Epithelial cell of proximal tubule (primary cell): Measurements from ENCODE around the gene PLXDC1. TPM values are rescaled to one million over a fixed set of nuclear protein-coding genes. Genes with fewer than 3 reads are reported as not detected.

Source experiments
- DNase-seq: peaks from one replicate; pipeline ENCODE4 v3.0.0-alpha.2; 2011; ENCODE audit warnings: low read depth
- H3K4me3 ChIP-seq: 2 replicates; pipeline ENCODE4 v1.5.1; 2011; ENCODE audit warnings: low read depth, mild to moderate bottlenecking, low read length
- CTCF ChIP-seq: conservative IDR thresholded peaks from 2 replicates; pipeline ENCODE4 v1.5.1; 2012; ENCODE audit warnings: low read depth, mild to moderate bottlenecking, low read length
- total RNA-seq: library from RNA; depleted of rRNA; stranded (reverse); fragments of >200 nt; gene quantifications from 2 replicates; pipeline ENCODE4 v1.2.3, GENCODE V29; 2015

The PLXDC1 gene
- total RNA-seq, 1 donor from 2014 or later = not detected

DNA sequence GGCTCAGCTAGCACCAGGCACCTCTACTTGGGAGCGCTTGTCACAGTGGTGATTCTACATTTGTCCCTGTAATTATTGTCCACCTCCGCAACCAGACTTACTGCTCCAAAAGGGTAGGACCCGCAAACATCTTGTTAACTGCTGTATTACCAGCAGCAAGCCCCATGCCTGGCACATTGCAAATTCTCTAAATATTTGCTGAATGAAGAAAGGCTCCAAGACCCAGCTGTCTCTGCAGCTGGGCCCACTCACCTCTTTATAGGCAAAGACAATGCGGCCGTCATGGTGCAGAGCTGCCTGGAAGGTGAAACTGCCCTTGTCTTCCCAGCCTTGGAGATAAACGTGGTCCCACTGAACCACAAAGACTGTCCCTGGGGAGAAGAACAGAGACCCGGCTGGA lies 44.3 kb downstream of the PLXDC1 start:
- DNase-seq = no peak
- no peak overlapping the region for H3K4me3 ChIP-seq
- TF ChIP-seq CTCF = no peak

GRCh38 chr17:39105705-39106104 lies 45.7 kb downstream of the PLXDC1 start:
- no peak for TF ChIP-seq CTCF
- DNase-seq = no peak
- H3K4me3 ChIP-seq = no peak overlapping the region

- no peak for DNase-seq
- no peak for TF ChIP-seq CTCF
- H3K4me3 ChIP-seq = no peak overlapping the region
These were observed 46.8 kb downstream of the PLXDC1 start for GRCh38 chr17:39104657-39105056.

- DNase-seq = no peak
- no peak for TF ChIP-seq CTCF
- H3K4me3 ChIP-seq = no peak overlapping the region
These were observed 47.4 kb downstream of the PLXDC1 start for GRCh38 chr17:39104046-39104445.

GRCh38 chr17:39101091-39101490 lies 50.3 kb downstream of the PLXDC1 start:
- no peak for DNase-seq
- no peak for TF ChIP-seq CTCF
- no peak overlapping the region for H3K4me3 ChIP-seq

DNA sequence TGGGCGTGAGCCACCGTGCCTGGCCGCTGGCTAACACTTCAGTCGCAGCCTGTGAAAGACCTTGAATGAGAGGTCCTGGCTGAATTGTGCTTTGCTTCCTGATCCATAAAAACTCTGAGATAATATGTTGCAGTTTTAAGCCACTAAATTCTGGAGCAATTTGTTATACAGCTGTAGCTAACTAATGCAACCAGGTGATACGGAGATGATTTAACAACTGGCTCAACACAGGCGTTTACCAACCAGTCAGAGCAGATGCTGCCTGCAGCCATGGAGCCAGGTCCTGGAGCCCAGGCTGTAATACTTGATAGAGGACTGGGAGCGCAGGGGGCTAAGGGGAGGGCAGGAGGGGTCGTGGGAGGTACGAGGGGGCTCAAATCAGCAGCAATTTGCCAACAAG lies 50.9 kb downstream of the PLXDC1 start:
- no peak for TF ChIP-seq CTCF
- no peak for DNase-seq
- H3K4me3 ChIP-seq = no peak overlapping the region

DNA sequence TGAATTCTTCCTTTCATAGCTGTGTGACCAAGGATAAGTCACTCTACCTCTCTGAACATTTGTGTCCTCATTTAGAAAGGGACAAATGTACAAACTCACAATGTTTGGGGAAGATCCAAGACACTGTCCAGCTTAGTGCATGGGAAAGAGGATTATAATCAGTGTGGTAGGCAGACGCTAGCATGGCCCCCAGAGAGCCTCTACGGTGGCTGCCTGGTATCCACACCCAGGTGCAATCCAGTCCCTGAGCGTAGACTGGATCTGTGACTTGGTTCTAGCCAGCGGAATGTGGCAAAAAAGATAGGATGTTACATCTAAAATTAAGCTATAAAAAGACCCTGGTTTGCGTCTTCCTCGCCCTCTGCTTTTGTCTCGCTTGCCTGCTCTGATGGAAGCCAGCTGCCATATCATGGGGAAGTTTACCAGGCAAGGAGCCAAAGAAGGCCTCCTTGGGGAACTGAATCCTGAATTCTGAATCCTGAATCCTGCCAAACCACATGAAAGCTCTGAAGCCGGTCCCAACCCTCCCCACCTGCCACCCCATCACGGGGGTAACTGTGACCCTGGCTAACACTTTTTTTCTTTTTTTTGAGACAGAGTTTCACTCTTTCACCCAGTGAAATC lies 51.7 kb downstream of the PLXDC1 start:
- TF ChIP-seq CTCF = no peak
- no peak overlapping the region for H3K4me3 ChIP-seq
- DNase-seq = no peak
